Epithelial cell of prostate (primary cell): Measurements from ENCODE around the gene STX8.

ENCODE experiments used
- DNase-seq: peaks from one replicate; pipeline ENCODE4 v3.0.0-alpha.2; 2011; ENCODE audit warnings: low read depth, low spot score
- H3K27ac ChIP-seq: fragments of 450-650 bp; 2 replicates; pipeline ENCODE4 v1.5.1; 2017; ENCODE audit warnings: mild to moderate bottlenecking

Gene STX8

GRCh38 chr17:9203771-9204425, 371.7 kb downstream of the STX8 start:
- H3K27ac ChIP-seq: no peak overlapping the region
- DNase-seq: no peak

- no peak for DNase-seq
- H3K27ac ChIP-seq: no peak overlapping the region
Measured at GRCh38 chr17:9202532-9202931, 373.1 kb downstream of the STX8 start.

GRCh38 chr17:9200699-9201359, 374.8 kb downstream of the STX8 start:
- H3K27ac ChIP-seq: no peak overlapping the region
- DNase-seq: no peak
